Breast epithelium (tissue), 3 donors: ENCODE data around the gene SKOR2.

Experiments
- CTCF ChIP-seq, 3 donors: fragments of 450-650 bp; IDR thresholded peaks; one replicate each; pipeline ENCODE4 v1.5.1; 2016 to 2017; ENCODE audit warnings: antibody characterized with exemption in 3 of 3, mild to moderate bottlenecking in 3 of 3, moderate library complexity in 3 of 3
- POLR2A ChIP-seq: fragments of 450-650 bp; IDR thresholded peaks from one replicate; pipeline ENCODE4 v1.6.1; 2016; ENCODE audit warnings: antibody characterized with exemption, mild to moderate bottlenecking, moderate library complexity
- POLR2AphosphoS5 ChIP-seq, 3 donors: sonication (generic); formaldehyde crosslinking; IDR thresholded peaks; one replicate each; pipeline ENCODE4 v1.6.1; 2017; ENCODE audit warnings: antibody characterized with exemption in 3 of 3

GRCh38 chr18:47247416-47248114, 3.9 kb downstream of the SKOR2 start:
- TF ChIP-seq CTCF (IDR thresholded peaks at IDR 0.05), result no peak
- no peak for TF ChIP-seq POLR2AphosphoS5 (IDR thresholded peaks at IDR 0.05)
- no peak for TF ChIP-seq POLR2A
